HG03139 (cell line): ENCODE measurements around the gene PLAGL1.
"Not testable (repeated sequence)": the region's sequence is repeated elsewhere in the genome, so short reads cannot be mapped to it uniquely, and the experiment has no call there.

Source experiments
- ATAC-seq: cut with Tn5 transposase; IDR thresholded peaks from one replicate; pipeline ENCODE4 v1.9.1; 2021; ENCODE audit not compliant: unreplicated experiment

Gene PLAGL1, protein sequence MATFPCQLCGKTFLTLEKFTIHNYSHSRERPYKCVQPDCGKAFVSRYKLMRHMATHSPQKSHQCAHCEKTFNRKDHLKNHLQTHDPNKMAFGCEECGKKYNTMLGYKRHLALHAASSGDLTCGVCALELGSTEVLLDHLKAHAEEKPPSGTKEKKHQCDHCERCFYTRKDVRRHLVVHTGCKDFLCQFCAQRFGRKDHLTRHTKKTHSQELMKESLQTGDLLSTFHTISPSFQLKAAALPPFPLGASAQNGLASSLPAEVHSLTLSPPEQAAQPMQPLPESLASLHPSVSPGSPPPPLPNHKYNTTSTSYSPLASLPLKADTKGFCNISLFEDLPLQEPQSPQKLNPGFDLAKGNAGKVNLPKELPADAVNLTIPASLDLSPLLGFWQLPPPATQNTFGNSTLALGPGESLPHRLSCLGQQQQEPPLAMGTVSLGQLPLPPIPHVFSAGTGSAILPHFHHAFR

DNA sequence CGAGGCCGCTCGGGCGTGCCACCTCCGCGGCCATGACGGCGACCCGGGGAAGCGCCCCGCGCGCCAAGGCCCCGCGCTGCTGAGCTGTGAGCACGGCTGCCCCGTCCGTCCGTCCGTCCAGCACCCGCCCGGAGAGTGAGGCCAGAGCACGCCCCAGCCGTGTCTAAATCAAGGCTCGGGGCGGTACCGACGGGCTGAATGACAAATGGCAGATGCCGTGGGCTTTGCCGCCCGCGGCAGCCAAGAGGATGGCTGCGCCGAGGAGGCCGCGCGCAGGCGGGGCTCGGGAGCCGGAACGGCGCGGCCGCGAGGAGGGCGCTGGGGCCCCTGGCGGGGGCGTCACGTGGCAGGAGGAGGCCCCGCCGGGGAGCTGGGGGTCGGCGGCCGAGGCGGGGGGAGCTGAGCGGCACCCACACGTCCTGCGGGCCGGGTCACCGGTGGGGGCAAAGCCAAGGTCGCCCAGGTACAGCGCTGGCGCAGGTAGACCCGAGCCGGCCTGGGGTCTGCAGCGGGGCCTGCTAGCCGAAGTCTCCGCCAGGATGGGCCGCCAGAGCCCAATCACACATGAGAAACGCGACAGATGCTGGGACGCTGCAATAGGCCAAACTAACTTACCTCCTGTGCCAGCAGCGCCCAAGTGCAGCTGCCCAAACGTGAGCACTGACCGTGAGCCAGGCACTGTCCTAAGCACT, at the start of gene PLAGL1:
Gene PLAGL1, minus strand, starts transcription at position 140 of the 692 bp plus-strand sequence. CDS start 60,123 bp downstream, outside the sequence.
- ATAC-seq, result peak; percentile 76

DNA sequence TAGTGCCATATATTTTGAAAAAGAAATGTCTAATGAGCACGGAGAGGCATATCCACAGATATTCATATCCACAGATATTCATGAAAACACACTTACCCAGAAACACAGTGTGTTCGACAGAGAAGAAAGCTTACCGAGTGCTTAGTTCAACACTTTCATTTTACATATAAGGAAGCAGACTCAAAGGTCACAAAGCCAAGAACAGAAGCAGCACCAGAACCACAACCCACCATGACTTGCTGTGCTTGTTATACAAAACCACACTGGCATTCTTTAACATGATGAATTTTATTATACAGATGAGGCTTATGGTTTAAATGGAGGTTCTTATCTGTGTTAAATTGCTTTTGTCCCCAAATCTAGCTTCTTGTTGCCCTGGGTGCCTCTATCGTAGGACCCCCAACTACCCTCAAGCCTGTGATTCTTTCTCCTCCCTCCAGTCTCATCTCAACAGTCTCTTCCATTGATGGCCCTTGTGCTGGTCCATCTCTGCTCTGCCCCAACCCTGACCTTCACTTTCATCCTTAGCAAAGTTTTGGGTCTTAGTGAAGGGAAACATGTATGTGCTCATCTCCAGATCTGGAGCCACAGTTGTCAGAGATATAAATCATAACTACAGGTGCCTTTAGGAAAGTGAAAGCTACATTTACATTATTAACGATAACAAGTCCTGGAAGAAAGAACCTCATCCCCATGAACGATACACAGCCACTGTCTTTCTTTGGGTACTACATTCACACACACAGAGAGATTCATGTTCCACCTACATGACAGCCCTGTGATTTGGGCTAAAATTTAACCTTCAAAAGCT, 47.3 kb upstream of the PLAGL1 start:
- ATAC-seq, result peak; percentile 78

DNA sequence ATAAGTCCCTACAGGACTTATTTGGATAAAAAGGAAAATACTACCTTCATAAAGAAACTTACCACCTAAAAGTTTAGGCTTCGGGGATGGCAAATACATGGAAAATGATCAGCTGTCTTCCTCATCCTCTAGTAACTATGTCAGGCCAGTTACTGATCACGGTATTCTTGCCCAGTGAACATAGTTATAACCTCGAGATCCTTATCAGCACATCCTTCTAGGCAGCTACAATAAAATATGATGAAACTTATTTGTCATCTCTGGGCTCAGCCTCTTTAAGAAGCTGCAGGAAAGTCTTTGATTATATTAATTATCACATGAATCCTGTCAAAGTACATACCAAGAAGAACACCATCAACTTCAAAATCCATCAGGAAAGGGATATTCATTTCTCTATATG, 45.5 kb upstream of the PLAGL1 start:
- ATAC-seq, result no peak

DNA sequence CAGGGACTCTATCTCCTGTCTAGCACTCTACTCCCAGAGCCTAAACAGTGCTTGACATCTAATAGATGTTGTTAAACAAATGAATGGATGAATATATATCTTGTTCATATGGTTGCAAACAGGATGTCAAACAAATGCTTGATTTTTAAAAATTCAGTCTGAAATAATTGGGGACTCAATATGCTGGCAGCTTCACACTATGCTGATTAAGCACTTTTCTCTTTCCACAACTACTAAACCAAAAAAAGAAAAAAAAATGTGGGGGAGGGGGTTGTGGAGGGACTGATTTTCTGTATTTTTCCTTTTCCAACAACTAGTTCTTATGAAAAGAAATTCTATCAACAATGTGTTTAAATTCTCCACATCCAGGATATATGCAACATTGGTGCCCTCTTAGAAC, 44.4 kb upstream of the PLAGL1 start:
- ATAC-seq, result no peak

DNA sequence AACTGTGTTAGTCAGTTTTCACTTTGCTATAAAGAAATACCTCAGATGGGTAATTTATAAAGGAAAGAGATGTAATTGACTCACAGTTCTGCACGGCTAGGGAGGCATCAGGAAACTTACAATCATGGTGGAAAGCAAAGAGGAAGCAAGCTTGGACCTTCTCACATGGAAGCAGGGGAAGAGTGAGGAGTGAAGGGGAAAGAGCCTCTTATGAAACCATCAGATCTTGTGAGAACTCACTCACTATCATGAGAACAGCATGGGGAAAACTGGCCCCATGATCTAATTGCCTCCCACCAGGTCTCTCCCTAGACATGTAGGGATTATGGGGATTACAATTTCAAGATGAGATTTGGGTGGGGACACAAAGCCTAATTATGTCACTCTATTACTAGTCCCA, 41.3 kb upstream of the PLAGL1 start:
- ATAC-seq, result no peak

DNA sequence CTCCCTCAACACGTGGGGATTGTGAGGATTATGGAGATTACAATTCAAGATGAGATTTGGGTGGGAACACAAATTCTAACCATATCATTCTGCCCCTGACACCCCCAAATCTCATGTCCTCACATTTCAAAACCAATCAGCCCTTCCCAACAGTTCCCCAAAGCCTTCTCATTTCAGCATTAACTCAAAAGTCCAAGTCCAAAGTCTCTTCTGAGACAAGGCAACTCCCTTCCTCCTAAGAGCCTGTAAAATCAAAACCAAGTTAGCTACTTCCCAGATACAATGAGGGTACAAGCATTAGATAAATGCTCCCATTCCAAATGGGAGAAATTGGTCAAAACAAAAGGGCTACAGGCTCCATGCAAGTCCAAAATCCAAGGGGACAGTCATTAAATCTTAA, 39.6 kb upstream of the PLAGL1 start:
- no peak for ATAC-seq

DNA sequence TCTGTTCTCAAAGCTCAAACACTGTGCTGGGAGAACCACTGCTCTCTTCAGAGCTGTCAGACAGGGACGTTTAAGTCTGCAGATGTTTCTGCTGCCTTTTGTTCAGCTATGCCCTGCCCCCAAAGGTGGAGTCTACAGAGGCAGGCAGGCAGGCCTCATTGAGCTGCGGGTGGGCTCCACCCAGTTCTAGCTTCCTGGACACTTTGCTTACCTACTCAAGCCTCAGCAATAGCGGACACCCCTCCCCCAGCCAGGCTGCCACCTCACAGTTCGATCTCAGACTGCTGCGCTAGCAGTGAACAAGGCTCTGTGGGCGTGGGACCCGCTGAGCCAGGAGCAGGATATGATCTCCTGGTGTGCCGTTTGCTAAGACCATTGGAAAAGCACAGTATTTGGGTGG, 38.6 kb upstream of the PLAGL1 start:
- not testable (repeated sequence) for ATAC-seq

DNA sequence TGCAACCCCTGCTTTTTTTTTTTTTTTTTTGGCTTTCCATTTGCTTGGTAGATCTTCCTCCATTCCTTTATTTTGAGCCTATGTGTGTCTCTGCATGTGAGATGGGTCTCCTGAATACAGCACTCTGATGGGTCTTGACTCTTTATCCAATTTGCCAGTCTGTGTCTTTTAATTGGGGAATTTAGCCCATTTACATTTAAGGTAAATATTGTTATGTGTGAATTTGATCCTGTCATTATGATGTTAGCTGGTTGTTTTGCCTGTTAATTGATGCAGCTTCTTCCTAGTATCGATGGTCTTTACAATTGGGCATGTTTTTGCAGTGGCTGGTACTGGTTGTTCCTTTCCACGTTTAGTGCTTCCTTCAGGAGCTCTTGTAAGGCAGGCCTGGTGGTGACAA, 36.9 kb upstream of the PLAGL1 start:
- not testable (repeated sequence) for ATAC-seq

DNA sequence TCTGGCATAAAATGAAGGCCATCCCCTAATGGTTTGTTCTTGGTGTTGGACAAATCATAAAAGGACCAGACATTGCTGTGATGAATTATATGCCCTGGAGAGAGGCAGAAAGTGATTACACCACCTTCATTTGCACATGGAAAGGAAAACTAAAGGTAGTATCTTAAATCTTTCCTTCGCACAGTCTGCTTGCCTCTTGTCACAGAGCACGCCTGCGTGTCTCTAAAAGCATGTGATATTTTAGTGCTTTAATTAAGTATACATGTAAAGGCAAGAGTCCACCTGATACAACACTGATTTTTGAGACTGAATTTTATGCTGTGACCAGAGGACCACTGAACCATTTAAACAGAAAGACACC, 28.8 kb upstream of the PLAGL1 start:
- ATAC-seq, result no peak

DNA sequence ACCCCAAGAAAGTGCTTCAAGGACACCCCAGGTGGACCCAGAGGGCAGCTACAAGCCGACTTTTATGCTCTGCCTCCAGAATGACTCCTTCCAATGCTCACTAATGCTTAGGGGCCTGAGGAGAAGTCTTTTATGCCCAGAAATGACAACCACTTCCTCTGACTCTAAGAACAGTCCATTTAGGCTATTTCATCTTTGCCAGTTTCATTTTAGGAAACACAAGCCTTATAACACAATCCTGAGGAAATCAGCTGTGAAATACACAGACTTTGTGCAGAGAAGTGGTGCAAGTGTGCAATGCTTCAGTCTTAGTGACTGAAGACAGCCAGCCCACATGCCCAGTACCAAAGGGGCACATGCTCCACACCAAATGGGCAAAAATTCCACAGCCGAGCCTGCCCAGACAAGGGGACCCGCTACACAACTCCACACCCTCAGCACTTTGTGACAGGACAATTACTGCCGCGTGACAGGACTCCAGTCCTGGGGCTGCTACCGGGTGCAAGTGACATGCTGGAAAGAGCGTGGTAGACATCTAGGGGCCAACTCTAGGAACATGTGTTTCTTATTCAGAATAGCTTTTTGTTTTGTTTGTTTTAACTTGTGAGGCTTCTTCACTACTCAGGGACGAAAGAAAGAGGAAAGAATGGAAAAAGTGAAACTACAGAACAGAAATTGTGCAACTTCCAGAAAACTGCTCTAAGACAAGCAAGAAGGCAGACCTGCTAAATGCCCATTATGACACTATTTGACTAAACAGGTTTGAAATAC, 28.2 kb upstream of the PLAGL1 start:
- peak; percentile 79 for ATAC-seq

DNA sequence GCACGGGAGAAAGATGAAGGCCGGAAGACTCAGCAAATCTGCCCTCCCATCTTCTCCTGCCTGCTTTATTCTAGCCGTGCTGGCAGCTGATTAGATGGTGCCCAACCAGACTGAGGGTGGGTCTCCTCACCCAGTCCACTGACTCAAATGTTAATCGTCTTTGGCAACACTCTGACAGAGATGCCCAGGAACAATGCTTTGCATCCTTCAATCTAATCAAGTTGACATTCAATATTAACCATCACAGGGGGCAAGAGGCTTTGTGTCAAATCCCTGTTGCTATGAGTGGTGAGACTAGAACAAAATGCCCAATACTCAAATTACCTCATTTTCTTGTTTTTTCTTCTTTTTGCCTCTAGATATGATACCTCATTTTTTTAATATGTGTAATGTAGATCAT, 27.4 kb upstream of the PLAGL1 start:
- ATAC-seq, result no peak

DNA sequence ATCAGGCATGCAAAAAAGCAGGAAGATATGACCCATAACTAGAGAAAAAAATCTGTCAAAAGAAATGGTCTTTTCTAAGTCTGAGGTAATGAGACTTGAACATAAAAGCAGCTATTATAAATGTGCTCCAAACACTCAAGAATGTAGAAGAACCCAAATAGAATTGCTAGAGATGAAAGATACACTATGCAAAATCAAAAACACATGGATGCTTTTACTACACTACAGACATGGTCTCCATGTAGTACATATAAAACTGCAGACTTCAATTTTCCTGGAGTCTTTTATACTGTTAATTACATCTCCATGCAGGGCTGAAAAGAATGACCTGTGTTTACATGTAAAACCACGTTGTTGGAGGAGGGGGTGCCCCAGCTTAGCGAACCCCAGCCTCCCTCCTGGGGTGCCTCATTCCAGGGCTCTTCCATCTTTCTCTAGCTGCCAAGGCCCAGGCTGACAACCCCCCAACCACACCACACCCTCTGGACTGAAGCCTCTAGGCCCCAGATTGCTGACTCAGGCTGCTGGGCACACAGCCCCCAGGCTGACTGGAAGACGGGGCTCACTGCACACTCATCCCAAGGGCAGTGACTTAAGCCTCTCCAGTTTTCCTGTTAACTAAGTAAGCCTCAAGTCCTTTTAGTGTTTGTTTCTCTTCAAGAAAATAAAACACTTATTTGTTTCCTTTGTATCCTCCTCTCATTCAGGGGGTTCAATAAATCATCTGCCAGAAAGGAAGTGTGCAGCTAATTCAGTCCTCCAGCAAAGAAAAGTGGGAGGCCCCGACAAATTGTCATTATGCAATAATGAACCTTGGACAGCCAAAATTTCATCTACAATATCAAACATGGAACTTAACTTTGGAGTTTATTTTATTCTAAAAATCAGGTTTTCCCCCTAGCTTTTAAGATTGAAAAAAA, 26.0 kb upstream of the PLAGL1 start:
- no peak for ATAC-seq

DNA sequence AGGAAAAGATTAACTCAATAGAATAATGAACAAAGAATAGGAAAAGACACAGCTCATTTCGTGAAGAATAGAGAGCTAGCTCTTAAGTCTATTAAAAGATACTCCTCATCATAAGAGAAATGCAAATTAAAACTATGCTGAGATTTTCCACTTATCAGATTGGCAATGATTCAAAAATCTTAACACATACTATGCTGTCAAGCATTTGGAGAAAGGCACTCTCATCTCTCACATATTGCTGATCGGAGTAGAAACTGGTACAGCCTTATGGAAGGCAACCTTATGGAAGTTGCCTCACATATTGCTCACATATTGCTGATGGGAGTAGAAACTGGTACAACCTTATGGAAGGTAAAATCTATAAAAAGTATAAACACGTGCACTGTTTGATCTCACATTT, 21.4 kb upstream of the PLAGL1 start:
- no peak for ATAC-seq

DNA sequence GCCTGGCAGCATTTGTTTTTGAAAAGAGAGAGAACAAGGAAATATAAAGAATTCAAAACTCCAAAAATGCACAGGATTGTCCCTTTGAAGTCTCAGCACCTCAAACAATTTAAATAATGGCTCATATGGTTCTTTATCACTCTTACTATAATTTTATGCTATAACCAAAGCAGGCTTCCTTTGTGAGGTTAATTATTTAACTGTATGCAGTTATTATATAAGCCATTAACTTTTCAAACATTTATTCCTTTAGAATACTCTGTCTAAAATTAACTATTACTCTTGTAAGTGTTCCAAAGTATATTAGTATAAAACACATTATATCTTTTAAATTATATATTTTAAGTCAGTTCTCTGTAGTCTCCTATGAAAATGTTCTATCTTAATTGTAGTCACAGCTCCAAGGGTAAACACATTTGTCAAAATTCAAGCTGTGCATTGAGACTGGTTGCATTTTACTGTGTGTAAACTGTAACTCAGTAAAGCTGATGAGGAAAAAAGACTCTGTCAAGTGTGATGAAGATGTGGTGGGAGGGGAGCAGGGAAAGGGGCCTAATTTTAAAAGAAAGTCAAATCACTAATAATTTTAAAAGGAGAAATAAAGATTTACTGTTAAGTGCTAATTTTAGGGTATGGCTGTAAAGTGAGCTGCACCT, 20.0 kb upstream of the PLAGL1 start:
- peak; percentile 50 for ATAC-seq

DNA sequence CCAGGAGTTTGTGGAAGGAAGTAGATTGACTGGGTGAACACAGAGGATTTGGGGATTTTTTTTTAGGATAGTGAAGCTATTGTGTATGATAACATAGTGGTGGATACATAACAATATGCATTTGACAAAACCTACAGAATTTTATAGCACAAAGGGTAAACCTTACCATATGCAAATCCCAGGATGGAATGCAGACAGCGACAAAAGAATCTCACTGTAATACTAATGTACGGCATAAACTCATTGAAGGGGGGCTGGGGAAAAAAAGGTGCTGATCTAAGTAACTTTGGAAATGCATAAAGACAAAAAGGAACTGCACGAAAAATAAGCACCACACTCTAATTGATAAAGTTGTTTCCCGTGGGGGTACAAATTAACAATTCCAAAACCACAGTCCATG, 15.2 kb upstream of the PLAGL1 start:
- no peak for ATAC-seq

DNA sequence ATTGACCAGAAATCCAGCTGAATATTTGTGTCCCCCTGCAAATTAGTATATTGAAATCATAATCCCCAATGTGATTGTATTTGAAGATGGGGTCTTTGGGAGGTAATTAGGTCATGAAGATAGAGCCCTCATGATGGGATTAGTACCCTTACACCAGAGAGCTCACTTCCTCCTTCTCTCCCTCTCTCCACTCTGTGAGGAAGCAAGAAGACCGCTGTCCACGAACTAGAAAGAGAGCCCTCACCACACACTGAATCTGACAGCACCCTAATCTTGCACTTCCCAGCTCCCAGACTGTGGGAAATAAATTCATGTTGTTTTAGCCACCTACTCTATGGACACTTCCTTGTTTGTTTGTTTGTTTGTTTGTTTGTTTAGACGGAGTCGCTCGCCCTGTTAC, 11.9 kb upstream of the PLAGL1 start:
- no peak for ATAC-seq

DNA sequence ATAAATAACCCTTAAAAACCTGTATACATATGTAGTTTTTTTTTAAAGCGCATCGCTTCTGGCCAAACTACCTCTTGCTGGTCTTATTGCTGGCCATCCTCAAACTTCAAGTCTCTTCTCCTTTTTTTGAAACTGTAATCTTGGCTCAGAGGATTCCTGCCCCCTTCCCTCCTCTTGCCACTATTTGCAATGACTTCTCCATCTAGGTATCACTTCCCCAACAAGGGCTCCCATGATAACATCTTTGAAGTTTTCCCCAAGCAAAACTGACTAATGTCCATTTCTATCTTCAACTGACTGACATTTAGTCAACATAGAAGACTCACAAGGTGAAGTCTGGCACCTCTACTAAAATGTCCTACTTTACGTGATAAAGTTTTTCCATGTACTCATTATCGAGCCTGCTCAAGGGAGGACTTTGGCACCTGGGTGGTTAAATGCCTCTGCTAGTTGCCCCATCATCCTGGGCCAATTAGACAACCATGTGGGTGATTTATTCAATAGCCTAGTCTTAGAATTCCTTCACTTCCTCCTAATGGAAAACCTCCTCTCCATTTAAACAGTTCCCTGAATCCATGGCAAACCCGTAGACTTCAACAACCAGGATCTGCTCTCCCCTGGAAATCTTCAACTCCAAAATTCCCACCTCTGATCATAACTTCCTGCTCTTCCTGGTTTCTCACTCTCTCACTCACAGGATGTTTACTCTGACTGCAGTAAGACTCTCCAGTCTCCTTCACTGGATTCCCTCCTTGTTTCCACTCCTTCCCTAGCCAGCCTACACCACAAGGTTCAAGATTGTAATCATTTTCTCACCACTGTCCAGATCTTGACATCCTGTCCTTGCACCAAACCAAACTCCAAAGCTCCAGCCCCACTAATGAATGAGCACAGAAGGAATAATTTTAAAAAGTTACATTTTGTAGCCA, 9.4 kb upstream of the PLAGL1 start:
- no peak for ATAC-seq

DNA sequence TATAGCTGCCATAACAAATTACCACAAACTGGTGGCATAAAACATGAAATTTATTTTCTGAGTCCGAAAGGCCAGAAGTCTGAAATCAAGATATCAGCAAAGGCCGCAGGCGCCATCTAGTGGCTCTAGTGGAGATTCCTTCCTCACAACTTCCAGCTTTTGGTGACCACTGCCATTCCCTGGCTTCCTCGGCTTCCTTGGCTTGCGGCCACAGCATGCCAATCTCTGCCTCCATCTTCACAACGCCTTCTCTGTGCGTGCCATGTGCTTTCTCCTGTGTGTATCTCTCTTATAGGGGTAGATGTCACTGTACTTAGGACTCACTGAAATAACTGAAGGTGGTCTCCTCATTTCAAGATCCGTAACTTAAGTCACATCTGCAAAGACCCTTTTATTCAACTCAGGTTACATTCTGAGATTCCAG, 5.4 kb upstream of the PLAGL1 start:
- ATAC-seq, result no peak
